WI38 (cell line): ENCODE data around the gene HOXA11.

Source experiments
- H3K4me3 ChIP-seq: 2 replicates; pipeline ENCODE4 v1.5.1; 2011; ENCODE audit warnings: low read depth, mild to moderate bottlenecking, control low read depth, low read length
- TF ChIP-seq, protein P1 (sequence below): IDR thresholded peaks from 2 replicates; pipeline ENCODE4 v1.5.1; 2012; ENCODE audit warnings: low read depth, mild to moderate bottlenecking, control low read depth, low read length

Gene HOXA11

DNA sequence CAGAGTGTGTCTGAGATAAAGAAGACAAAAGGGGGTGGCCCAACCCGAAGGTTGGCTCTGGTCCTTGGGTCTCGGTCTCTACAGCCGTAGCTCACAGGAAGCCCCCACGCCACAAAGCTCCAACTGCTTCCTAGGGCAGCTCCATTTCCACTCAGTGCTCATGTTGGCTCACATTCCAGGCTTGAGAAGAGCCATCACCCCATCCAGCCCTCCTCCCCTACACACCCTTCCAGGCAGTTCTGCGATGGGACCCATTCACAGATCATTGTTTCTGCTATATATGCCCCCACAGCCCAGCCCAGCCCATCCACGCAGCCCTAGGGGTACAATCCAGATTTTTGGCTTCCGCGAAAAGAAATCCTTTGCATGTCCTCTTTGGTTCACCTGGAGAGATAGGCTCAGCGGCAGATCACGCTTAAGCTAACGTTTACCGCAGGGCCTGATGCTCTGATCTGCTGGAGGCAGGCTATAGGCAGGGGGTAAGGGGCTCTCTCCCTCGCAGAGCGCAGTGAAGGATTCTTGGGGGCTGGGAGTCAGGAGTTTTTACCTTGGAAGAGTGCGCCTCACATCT is 6.2 kb upstream of the HOXA11 start:
- H3K4me3 ChIP-seq = no peak overlapping the region
- TF ChIP-seq, protein P1, sequence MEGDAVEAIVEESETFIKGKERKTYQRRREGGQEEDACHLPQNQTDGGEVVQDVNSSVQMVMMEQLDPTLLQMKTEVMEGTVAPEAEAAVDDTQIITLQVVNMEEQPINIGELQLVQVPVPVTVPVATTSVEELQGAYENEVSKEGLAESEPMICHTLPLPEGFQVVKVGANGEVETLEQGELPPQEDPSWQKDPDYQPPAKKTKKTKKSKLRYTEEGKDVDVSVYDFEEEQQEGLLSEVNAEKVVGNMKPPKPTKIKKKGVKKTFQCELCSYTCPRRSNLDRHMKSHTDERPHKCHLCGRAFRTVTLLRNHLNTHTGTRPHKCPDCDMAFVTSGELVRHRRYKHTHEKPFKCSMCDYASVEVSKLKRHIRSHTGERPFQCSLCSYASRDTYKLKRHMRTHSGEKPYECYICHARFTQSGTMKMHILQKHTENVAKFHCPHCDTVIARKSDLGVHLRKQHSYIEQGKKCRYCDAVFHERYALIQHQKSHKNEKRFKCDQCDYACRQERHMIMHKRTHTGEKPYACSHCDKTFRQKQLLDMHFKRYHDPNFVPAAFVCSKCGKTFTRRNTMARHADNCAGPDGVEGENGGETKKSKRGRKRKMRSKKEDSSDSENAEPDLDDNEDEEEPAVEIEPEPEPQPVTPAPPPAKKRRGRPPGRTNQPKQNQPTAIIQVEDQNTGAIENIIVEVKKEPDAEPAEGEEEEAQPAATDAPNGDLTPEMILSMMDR = no peak

DNA sequence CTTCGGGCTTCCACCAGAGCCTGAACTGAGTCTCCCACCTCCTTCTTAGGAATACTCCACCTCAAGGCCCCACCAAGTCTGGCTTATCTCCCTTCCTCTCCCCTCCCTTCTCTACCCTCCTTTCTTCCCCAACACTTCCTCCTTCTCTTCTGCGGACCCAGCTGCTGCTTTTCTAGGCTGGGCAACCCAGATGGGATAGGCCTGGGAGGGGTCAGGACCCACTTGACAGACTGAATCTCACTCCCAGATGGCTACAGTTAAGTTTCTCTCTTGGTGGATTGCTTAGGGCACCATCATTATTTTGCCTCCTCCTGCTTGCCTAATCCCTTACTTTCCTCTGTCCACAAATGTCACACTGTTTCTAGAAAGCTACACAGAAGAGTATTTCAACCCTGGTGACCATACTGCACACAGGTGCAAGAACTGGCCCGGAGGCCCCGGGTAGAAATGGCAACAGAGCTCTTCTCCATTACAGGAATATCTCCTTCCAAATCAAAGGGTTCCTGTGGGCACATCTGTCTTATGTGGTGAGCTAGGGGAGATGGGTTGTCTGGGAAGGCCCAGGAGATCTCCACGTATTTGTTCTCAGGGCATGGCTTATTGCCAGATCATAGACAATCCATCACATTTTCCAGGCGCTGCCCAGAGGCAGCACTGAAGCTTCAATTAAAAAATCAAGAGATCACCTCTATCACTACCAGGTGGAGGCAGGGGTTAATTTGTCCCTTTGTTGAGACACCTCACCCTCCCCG is 5.1 kb upstream of the HOXA11 start:
- TF ChIP-seq, protein P1 = no peak
- no peak overlapping the region for H3K4me3 ChIP-seq

DNA sequence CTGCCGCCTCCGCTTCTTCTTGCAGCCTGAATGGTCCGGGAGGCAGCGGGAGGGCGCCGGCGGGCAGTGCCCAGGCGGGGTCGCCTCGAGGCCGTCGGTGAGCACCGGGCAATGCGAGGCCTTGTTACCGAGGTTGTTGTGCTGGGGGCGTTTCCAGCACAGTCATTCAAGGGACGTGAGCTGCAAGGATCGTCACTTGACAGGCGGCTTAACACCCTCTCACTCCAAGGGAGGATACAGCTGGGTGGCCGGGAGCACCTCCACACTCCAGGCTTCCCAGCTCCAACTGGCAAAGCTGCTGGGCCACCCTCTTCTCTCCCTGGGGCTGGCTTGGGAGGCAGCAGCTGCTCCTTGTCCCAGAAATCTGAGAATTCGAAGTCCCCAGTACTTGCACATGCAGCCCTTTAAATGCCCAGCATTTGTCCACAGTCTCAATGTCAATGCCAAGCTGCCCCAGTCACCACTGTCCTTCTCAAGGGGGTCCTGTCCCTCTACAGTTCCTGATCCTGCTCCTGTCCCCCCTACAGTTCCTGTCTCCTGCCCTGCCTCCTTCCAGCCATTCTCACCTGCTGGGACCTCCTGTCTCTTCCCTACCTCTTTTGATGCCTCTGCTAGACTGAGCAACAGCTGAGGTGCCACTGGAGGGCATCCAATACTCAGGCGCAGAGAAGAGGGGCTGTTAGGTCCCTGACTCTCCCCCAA is 4.4 kb upstream of the HOXA11 start:
- H3K4me3 ChIP-seq = no peak overlapping the region

DNA sequence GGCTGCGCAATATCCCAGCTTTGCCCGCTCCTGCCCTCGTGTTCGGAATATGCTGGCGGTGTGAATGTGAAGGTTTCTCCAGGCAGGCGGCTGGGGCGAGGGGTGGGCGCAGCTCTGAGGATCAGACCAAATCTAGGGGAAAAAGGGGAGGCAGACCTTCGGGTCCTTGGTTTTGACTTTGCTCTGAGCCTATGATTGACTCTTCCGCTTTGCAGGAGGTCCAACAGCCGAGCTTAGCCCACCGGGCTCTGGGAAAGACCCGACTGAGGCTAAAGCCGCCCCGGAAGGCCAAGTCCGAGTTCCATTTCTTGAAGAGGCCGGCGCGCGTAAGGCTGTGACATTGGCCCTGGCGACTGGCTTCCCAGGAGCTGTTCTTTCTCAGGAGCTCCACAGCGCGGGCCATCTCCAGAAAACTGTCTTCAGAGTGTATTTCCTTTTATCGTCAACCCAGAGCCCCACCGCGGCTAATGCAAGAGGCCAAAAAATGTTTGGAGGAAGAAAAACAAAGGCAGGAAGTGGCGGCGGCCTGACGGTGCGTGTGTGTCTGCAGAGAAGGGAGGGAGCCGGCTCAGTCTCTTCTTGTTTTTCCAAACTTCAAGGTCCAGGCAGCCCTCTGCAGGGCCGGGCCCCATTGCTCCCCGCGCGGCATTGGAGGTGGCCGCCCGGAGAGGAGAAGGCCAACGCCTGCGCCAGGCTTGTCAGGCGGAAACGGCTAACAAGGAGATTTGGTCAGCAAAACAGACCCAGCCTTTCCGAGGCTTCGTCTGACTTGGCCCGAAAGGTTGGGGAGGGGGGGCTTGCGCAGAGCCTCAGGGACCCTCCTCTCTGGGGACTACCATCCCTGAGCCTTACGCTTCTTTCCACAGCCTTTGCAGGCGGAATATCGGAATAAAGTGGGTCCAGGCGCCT is 3.6 kb upstream of the HOXA11 start:
- H3K4me3 ChIP-seq = no peak overlapping the region
- TF ChIP-seq, protein P1 = no peak

More for the DNA sequence above, 4.4 kb upstream of the HOXA11 start:
- TF ChIP-seq, protein P1 = no peak

DNA sequence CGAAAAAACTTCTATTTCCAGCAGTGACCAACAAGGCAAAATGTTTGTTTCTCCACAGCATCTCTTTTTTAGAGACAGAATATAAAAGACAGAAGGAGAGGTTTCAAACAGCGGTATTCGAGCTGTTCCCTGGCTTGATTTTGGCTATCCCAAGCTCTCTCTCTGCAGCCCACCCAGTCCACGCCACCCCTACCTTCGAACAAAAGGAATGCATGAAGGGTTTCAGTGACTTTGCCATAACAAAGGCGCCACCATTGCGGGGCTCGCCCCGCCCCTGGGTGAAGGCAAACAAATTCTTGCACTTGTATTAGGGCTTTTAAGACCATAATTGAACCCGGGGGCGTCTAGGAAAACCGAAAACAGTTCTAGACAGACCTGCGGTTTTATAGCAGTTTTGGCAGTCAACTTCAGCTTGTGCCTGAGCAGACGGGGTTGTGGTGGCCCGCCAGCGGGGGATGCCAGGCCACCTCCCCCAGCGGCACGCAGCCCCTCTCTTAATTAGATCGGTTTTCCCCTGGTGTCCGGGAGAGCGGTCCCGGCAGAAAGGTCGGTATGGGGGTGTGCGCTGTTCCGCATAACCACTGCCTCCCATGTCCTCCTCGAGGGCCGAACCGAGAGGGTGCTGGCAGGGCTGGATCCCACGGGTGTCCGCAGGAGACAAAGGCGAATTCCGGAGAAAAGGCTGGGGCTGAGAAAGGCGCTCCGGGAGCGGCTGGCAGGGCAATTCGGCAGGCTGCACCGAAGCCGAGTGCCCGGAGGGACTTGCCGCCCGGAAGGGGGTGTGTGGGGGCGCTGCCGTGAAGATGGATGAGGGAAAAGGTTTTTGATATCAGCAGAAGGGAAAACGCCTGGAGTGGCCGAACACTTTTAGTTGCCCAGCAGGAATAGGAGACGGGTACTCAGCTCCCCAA is 2.7 kb upstream of the HOXA11 start:
- TF ChIP-seq, protein P1 = no peak

More for the DNA sequence above, 2.7 kb upstream of the HOXA11 start:
- H3K4me3 ChIP-seq = no peak overlapping the region
